ENCODE measurements around the gene FGD6.
"Not testable (repeated sequence)": the region's sequence is repeated elsewhere in the genome, so short reads cannot be mapped to it uniquely, and the experiment has no call there.

Gene FGD6

GRCh38 chr12:95217377-95218149 is at the start of gene FGD6, which contains the start of gene VEZT:
TSS of gene FGD6 (minus strand) at chr12:95217467. CDS start at chr12:95217240, 227 bp downstream.
TSS of gene VEZT (plus strand) at chr12:95217807. CDS start at chr12:95217851, 44 bp downstream.
- peak; percentile 99 for DNase-seq

GRCh38 chr12:95266254-95266653 is 49.0 kb upstream of the FGD6 start:
- DNase-seq, result no peak

GRCh38 chr12:95265765-95266164 is 48.5 kb upstream of the FGD6 start:
- no peak for DNase-seq

GRCh38 chr12:95262808-95263207 is 45.5 kb upstream of the FGD6 start:
- no peak for DNase-seq

- DNase-seq, result no peak
Observed at GRCh38 chr12:95261109-95261508, 43.8 kb upstream of the FGD6 start.

GRCh38 chr12:95259368-95259767 is 42.1 kb upstream of the FGD6 start:
- DNase-seq, result no peak

- no peak for DNase-seq
Observed at GRCh38 chr12:95258803-95259202, 41.5 kb upstream of the FGD6 start.

- no peak for DNase-seq
Observed at GRCh38 chr12:95258151-95258550, 40.9 kb upstream of the FGD6 start.

- no peak for DNase-seq
Observed at GRCh38 chr12:95257541-95257940, 40.3 kb upstream of the FGD6 start.

- no peak for DNase-seq
Observed at GRCh38 chr12:95253386-95253785, 36.1 kb upstream of the FGD6 start.

- no peak for DNase-seq
Observed at GRCh38 chr12:95248604-95249360, 31.5 kb upstream of the FGD6 start.

GRCh38 chr12:95248095-95248494 is 30.8 kb upstream of the FGD6 start:
- no peak for DNase-seq

GRCh38 chr12:95244350-95244749 is 27.1 kb upstream of the FGD6 start:
- no peak for DNase-seq

GRCh38 chr12:95243497-95244183 is 26.4 kb upstream of the FGD6 start:
- no peak for DNase-seq

GRCh38 chr12:95241761-95242506 is 24.7 kb upstream of the FGD6 start:
- no peak for DNase-seq

- not testable (repeated sequence) for DNase-seq
Observed at GRCh38 chr12:95241138-95241537, 23.9 kb upstream of the FGD6 start.

GRCh38 chr12:95240556-95240955 is 23.3 kb upstream of the FGD6 start:
- DNase-seq, result no peak

- DNase-seq, result not testable (repeated sequence)
Observed at GRCh38 chr12:95239835-95240234, 22.6 kb upstream of the FGD6 start.

- DNase-seq, result no peak
Observed at GRCh38 chr12:95239216-95239615, 21.9 kb upstream of the FGD6 start.

GRCh38 chr12:95238150-95238549 is 20.9 kb upstream of the FGD6 start:
- no peak for DNase-seq

- DNase-seq, result no peak
Observed at GRCh38 chr12:95237315-95237714, 20.0 kb upstream of the FGD6 start.

GRCh38 chr12:95235621-95236020 is 18.4 kb upstream of the FGD6 start:
- DNase-seq, result not testable (repeated sequence)

GRCh38 chr12:95234187-95234586 is 16.9 kb upstream of the FGD6 start:
- DNase-seq, result not testable (repeated sequence)
